A375 (cell line): ENCODE data around the gene VARS1. TPM values are rescaled to one million over a fixed set of nuclear protein-coding genes. Genes with fewer than 3 reads are reported as not detected.
A peak's percentile ranks its signal among the peaks of the same experiment; 100 is the strongest.

Experiments
- small RNA-seq: library from RNA; depleted of rRNA; stranded (forward); fragments of <200 nt; gene quantifications from one replicate; pipeline ENCODE3, GENCODE V24; 2014
- total RNA-seq: library from RNA; depleted of rRNA; stranded (reverse); fragments of >200 nt; shearing (Covaris generic); gene quantifications from 2 replicates; pipeline ENCODE4 v1.2.3, GENCODE V29; 2014; rRNA removed

VARS1 gene
- 57.3 and 58.7 TPM in 2 replicates for total RNA-seq

GRCh38 chr6:31795616-31796298, at the start of gene VARS1:
Gene VARS1 (minus strand): TSS chr6:31795752. CDS start chr6:31795217, 535 bp downstream.

DNA sequence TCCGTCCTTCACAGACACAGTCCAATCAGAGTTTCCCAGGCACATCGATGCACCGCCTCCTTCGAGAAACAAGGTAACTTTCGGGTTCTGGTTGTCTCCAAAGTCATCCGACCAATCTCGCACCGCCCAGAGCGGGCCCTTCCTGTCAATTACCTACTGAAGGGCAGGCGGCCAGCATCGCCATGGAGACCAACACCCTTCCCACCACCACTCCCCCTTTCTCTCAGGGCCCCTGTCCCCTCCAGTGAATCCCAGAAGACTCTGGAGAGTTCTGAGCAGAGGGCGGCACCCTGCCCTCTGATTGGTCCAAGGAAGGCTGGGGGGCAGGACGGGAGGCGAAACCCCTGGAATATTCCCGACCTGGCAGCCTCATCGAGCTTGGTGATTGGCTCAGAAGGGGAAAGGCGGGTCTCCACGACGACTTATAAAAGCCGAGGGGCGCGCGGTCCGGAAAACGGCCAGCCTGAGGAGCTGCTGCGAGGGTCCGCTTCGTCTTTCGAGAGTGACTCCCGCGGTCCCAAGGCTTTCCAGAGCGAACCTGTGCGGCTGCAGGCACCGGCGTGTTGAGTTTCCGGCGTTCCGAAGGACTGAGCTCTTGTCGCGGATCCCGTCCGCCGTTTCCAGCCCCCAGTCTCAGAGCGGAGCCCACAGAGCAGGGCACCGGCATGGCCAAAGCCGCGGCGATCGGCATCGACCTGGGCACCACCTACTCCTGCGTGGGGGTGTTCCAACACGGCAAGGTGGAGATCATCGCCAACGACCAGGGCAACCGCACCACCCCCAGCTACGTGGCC, 31.9 kb upstream of the VARS1 start, which contains the start of gene HSPA1B:
TSS of gene HSPA1B (plus strand) at position 453 of the 794 bp plus-strand sequence. CDS start at position 666, 213 bp downstream.

DNA sequence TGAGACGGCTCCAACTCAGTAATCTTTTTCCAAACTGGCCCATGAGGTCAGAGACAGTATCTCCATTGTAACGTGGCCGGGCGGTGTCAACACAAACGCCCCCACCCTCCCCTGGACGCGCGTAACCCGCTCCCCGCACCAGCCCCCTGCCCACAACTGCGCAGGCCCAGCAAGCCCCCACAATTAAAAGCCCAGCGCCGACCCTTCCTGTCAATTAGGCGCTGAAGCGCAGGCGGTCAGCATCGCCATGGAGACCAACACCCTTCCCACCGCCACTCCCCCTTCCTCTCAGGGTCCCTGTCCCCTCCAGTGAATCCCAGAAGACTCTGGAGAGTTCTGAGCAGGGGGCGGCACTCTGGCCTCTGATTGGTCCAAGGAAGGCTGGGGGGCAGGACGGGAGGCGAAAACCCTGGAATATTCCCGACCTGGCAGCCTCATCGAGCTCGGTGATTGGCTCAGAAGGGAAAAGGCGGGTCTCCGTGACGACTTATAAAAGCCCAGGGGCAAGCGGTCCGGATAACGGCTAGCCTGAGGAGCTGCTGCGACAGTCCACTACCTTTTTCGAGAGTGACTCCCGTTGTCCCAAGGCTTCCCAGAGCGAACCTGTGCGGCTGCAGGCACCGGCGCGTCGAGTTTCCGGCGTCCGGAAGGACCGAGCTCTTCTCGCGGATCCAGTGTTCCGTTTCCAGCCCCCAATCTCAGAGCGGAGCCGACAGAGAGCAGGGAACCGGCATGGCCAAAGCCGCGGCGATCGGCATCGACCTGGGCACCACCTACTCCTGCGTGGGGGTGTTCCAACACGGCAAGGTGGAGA, 19.7 kb upstream of the VARS1 start, which contains the start of the genes HSPA1A and HSPA1L:
TSS of gene HSPA1A (plus strand) at position 519 of the 814 bp plus-strand sequence. CDS start at position 733, 214 bp downstream.
TSS of gene HSPA1L (minus strand) at position 259 of the 814 bp plus-strand sequence. CDS start 3,311 bp downstream, outside the sequence.

GRCh38 chr6:31806470-31807272, 11.1 kb upstream of the VARS1 start, which contains the start of gene LSM2:
Gene LSM2 (minus strand): TSS chr6:31806966. CDS start chr6:31806757, 209 bp downstream.

DNA sequence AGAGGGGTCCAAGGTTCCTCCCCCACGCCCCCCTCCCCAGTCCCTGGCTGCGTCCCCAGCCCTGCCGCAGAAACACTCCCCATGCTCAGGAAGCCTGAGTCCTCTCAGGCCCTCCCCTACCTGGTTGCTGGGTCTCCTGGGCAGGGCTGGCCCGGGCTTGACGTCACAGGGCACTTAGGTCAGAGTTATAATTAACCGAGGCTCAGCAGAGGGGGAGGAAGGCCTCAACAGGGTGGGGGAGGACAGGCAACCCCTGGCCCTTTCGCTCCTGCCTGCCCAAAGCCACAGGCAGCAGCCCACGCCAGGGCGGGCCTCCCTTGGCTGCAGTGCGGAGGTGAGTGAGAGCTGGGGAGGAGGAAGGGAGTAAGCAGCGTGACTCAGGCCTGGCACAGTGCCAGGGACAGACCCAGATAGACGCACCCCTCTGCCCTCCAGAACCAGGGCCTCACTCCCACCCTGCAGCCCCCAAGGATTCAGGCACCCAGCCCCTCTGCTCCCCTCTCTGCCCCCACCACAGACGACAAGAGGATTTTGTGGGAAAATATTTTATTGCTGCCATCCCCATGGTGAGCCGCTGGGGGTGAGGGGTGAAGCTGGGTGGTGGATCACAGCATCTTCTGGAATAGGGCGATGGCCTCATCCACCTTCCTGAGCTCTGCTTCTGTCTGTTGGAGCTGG, 18.4 kb downstream of the VARS1 start, which contains the start of gene VWA7:
TSS of gene VWA7 (minus strand) at position 340 of the 678 bp plus-strand sequence. CDS start 549 bp downstream, outside the sequence.

DNA sequence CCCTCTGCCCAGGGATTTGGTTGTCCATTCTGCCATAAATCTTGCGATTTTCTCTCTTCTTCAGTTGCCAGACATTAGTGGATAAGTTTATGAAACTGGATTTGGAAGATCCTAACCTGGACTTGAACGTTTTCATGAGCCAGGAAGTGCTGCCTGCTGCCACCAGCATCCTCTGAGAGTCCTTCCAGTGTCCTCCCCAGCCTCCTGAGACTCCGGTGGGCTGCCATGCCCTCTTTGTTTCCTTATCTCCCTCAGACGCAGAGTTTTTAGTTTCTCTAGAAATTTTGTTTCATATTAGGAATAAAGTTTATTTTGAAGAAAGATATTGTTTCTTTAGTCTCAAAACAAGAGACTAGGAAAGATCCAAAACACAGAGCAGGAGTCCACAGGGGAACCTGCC, 33.2 kb downstream of the VARS1 start, which contains the start of gene SAPCD1:
TSS of gene SAPCD1 (plus strand) at position 301 of the 400 bp plus-strand sequence. CDS start 399 bp downstream, outside the sequence.

Small RNA genes within 50 kb of the gene (small RNA-seq; reads per million reads assigned to genes)
- gene MSH5-SAPCD1: not detected
- gene RF00019: not detected
- gene RNU6-850P: not detected
- gene SAPCD1: not detected
- gene SNORD48: 41.5 reads per million, percentile 94 among the genes with 10 or more reads in this experiment
- gene SNORD52: not detected

Other genes with a start within 250 kb of the VARS1 start
- gene ATP6V1G2, start 249.1 kb downstream of the VARS1 start, total RNA-seq: 0.26 and 1.9 TPM in 2 replicates
- gene NFKBIL1, start 248.1 kb downstream of the VARS1 start, total RNA-seq: 32.6 and 37.2 TPM in 2 replicates
- gene LTA, start 223.5 kb downstream of the VARS1 start, total RNA-seq: not detected in 2 replicates
- 0.19 TPM in 1 of 2 replicates, not detected in the other for gene TNF, start 220.2 kb downstream of the VARS1 start, total RNA-seq
- not detected in 2 replicates for gene LTB, start 213.3 kb downstream of the VARS1 start, total RNA-seq
- not detected in 2 replicates for gene LST1, start 209.5 kb downstream of the VARS1 start, total RNA-seq
- not detected in 2 replicates for gene NCR3, start 202.7 kb downstream of the VARS1 start, total RNA-seq
- not detected in 2 replicates for gene AIF1, start 180.5 kb downstream of the VARS1 start, total RNA-seq
- gene PRRC2A, start 175.0 kb downstream of the VARS1 start, total RNA-seq: 90.3 and 94.7 TPM in 2 replicates
- 209 and 229 TPM in 2 replicates for gene BAG6, start 143.1 kb downstream of the VARS1 start, total RNA-seq
- gene APOM, start 139.9 kb downstream of the VARS1 start, total RNA-seq: 0.19 and 2.5 TPM in 2 replicates
- gene C6orf47, start 135.0 kb downstream of the VARS1 start, total RNA-seq: 17.9 and 18.9 TPM in 2 replicates
- gene GPANK1, start 130.8 kb downstream of the VARS1 start, total RNA-seq: 31.7 and 40.6 TPM in 2 replicates
- gene CSNK2B, start 129.7 kb downstream of the VARS1 start, total RNA-seq: 129 and 169 TPM in 2 replicates
- gene LY6G5B, start 125.8 kb downstream of the VARS1 start, total RNA-seq: 1.7 and 3.4 TPM in 2 replicates
- gene LY6G5C, start 114.7 kb downstream of the VARS1 start, total RNA-seq: 0.94 TPM in 1 of 2 replicates, not detected in the other
- gene ABHD16A, start 92.4 kb downstream of the VARS1 start, total RNA-seq: 25.7 and 26.1 TPM in 2 replicates
- gene LY6G6F, start 88.9 kb downstream of the VARS1 start, total RNA-seq: not detected in 2 replicates
- not detected in 2 replicates for gene LY6G6D, start 80.4 kb downstream of the VARS1 start, total RNA-seq
- gene LY6G6C, start 74.0 kb downstream of the VARS1 start, total RNA-seq: not detected in 2 replicates
- not detected in 2 replicates for gene MPIG6B, start 72.4 kb downstream of the VARS1 start, total RNA-seq
- gene DDAH2, start 66.5 kb downstream of the VARS1 start, total RNA-seq: 25.3 and 28.6 TPM in 2 replicates
- 484 and 511 TPM in 2 replicates for gene CLIC1, start 59.2 kb downstream of the VARS1 start, total RNA-seq
- gene MSH5, start 55.7 kb downstream of the VARS1 start, total RNA-seq: 14.9 and 36.7 TPM in 2 replicates
- 13.0 and 13.2 TPM in 2 replicates for gene SAPCD1, start 33.1 kb downstream of the VARS1 start, total RNA-seq
- gene VWA7, start 18.4 kb downstream of the VARS1 start, total RNA-seq: 0.34 TPM in 2 replicates
- gene LSM2, start 11.2 kb upstream of the VARS1 start, total RNA-seq: 39.2 and 40.2 TPM in 2 replicates
- gene HSPA1L, start 19.5 kb upstream of the VARS1 start, total RNA-seq: 0.11 and 0.50 TPM in 2 replicates
- 37.6 and 43.8 TPM in 2 replicates for gene HSPA1A, start 19.8 kb upstream of the VARS1 start, total RNA-seq
- 32.0 and 46.5 TPM in 2 replicates for gene HSPA1B, start 32.0 kb upstream of the VARS1 start, total RNA-seq
- gene NEU1, start 67.1 kb upstream of the VARS1 start, total RNA-seq: 15.9 and 16.8 TPM in 2 replicates
- 0.37 TPM in 1 of 2 replicates, not detected in the other for gene SLC44A4, start 83.2 kb upstream of the VARS1 start, total RNA-seq
- gene EHMT2, start 101.9 kb upstream of the VARS1 start, total RNA-seq: 29.6 and 34.8 TPM in 2 replicates
- gene ZBTB12, start 106.3 kb upstream of the VARS1 start, total RNA-seq: 5.6 and 6.4 TPM in 2 replicates
- 0.15 TPM in 1 of 2 replicates, not detected in the other for gene C2, start 132.0 kb upstream of the VARS1 start, total RNA-seq
- 0.60 and 1.6 TPM in 2 replicates for gene CFB, start 150.3 kb upstream of the VARS1 start, total RNA-seq
- 134 and 146 TPM in 2 replicates for gene NELFE, start 163.2 kb upstream of the VARS1 start, total RNA-seq
- gene SKIC2, start 163.4 kb upstream of the VARS1 start, total RNA-seq: 63.1 and 63.8 TPM in 2 replicates
- 19.4 and 23.9 TPM in 2 replicates for gene DXO, start 176.4 kb upstream of the VARS1 start, total RNA-seq
- 0.94 and 2.3 TPM in 2 replicates for gene C4A, start 186.3 kb upstream of the VARS1 start, total RNA-seq
- 1.8 and 2.1 TPM in 2 replicates for gene C4B, start 219.0 kb upstream of the VARS1 start, total RNA-seq
- not detected in 2 replicates for gene CYP21A2, start 242.7 kb upstream of the VARS1 start, total RNA-seq